OCI-M2 (cell line): ENCODE data around the gene HNF1A.
"Not testable (repeated sequence)": the region's sequence is repeated elsewhere in the genome, so short reads cannot be mapped to it uniquely, and the experiment has no call there.

Experiments used
- DNase-seq: peaks from one replicate; lab custom pipeline; 2025; ENCODE audit not compliant: unreplicated experiment; lab: John Stamatoyannopoulos, UW

HNF1A gene

GRCh38 chr12:121038861-121039668, 60.7 kb downstream of the HNF1A start, which contains the start of gene OASL:
OASL (minus strand) TSS chr12:121039246; CDS start chr12:121038971, 275 bp downstream.
- DNase-seq: no peak

- DNase-seq: no peak
These were observed 64.7 kb downstream of the HNF1A start for GRCh38 chr12:121043067-121043466.

- DNase-seq: not testable (repeated sequence)
These were observed 69.1 kb downstream of the HNF1A start for GRCh38 chr12:121047400-121047799.

GRCh38 chr12:121048442-121048841, 70.1 kb downstream of the HNF1A start:
- no peak for DNase-seq

- no peak for DNase-seq
These were observed 72.4 kb downstream of the HNF1A start for GRCh38 chr12:121050725-121051124.
